Measurements from ENCODE around the gene KCTD16.
A peak's percentile ranks its signal among the peaks of the same experiment; 100 is the strongest.

KCTD16 gene

DNA sequence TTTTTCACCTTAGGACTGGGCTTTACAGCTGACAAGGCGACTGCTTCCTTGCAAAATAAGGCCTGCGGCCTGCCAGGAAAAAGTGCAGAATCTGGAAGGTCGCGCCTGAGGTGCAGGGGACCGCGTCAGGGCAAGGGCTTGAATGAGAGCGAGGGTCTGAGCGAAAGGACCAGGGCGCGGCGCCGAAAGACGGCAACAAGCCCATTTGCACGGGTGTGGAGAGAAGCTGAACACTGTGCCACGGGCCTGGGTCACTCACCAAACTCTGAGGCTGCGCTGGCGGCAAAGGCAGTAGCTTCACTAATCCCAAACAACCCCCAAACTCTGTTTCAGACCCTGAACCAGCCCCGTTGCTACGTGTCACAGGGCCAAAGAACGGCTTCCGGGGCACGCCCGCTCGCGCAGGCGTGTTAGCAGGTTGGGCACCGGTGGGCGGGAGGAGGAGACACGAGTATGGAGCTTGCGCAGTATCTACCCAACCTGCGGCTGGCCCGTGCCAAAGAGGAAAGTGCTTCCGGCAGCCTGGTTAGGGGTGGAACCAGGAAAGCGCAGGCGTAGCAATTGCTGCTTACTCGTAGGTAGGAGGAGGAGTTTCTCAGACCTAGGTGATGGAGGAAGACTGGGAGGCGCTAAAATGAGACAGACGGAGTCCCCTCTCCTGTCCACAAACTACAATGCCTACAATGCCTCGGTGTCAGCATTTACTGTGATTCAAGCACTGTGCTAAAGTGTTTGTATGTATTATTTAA lies at the start of gene KCTD16, which contains the start of gene YIPF5:
Gene KCTD16 (plus strand): TSS at position 598 of the 749 bp plus-strand sequence.
Gene YIPF5 (minus strand): TSS at position 384 of the 749 bp plus-strand sequence. CDS start 704 bp downstream, outside the sequence.
- H3K27ac ChIP-seq = peak within 1 kb of the TSS; percentile 79
- TF ChIP-seq, protein P1, sequence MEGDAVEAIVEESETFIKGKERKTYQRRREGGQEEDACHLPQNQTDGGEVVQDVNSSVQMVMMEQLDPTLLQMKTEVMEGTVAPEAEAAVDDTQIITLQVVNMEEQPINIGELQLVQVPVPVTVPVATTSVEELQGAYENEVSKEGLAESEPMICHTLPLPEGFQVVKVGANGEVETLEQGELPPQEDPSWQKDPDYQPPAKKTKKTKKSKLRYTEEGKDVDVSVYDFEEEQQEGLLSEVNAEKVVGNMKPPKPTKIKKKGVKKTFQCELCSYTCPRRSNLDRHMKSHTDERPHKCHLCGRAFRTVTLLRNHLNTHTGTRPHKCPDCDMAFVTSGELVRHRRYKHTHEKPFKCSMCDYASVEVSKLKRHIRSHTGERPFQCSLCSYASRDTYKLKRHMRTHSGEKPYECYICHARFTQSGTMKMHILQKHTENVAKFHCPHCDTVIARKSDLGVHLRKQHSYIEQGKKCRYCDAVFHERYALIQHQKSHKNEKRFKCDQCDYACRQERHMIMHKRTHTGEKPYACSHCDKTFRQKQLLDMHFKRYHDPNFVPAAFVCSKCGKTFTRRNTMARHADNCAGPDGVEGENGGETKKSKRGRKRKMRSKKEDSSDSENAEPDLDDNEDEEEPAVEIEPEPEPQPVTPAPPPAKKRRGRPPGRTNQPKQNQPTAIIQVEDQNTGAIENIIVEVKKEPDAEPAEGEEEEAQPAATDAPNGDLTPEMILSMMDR (IDR thresholded peaks at IDR 0.05; ENCODE audit: low read depth, low read length) = no peak
- H3K27me3 ChIP-seq (ENCODE audit: insufficient read depth, low read depth, severe bottlenecking) = no peaks in the 10 kb centered on the region
- H3K4me3 ChIP-seq (ENCODE audit: low read depth, low read length) = peak within 1 kb of the TSS; percentile 99
- H3K36me3 ChIP-seq = peaks cover 28% of the 10 kb centered on the region
- H3K9me3 ChIP-seq (ENCODE audit: severe bottlenecking) = no peaks in the 10 kb centered on the region
- peak; percentile 98 for DNase-seq

DNA sequence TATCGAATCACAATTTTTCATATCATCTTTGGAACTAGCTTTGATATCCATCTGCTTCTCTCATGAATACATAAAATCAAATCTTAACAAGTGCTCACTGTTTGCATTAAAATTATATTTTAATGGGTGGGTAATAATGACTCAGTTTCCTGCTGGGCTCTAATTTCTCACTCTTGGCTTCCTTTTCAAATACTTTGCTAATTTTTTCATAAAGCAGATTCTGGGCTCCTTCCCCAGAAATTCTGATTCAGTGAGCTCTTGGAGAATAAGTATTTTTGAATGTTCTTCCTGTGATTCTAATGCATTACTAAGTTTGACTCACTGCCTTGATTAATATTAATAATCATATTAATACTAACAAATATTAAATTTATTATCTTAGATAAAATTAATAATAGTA lies 49.1 kb upstream of the KCTD16 start:
- DNase-seq = no peak
- no peaks in the 10 kb centered on the region for H3K27me3 ChIP-seq (ENCODE audit: insufficient read depth, low read depth, severe bottlenecking)
- no peak overlapping the region for H3K27ac ChIP-seq
- no peaks in the 10 kb centered on the region for H3K36me3 ChIP-seq
- TF ChIP-seq, protein P1 (IDR thresholded peaks at IDR 0.05; ENCODE audit: low read depth, low read length) = no peak
- no peak overlapping the region for H3K4me3 ChIP-seq (ENCODE audit: low read depth, low read length)
- H3K9me3 ChIP-seq (ENCODE audit: severe bottlenecking) = no peaks in the 10 kb centered on the region

DNA sequence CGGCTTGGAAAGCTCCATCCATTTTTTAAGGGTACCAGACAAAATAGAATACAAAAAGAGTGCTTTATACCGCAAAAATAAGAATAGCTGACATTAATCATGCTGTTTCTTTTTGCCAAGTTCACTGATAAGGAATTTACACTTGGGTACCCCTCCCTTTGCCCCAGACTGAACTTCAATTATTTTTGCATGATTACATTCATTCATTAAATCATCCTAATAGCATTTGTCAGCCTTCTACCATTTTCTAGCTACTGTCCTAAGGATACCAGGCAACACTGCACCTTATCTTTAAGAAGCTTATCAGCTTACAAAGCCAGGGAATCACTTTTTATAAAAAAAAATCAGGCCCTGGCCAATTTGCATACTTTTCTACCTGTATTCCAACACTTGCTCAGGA lies 48.6 kb upstream of the KCTD16 start:
- Histone ChIP-seq H3K9me3 (ENCODE audit: severe bottlenecking) (no peaks in the 10 kb centered on the region), H3K27me3 (ENCODE audit: insufficient read depth, low read depth, severe bottlenecking) (no peaks in the 10 kb centered on the region), H3K36me3 (no peaks in the 10 kb centered on the region), H3K4me3 (ENCODE audit: low read depth, low read length) (peak overlapping the region; percentile 37), H3K27ac (peak overlapping the region; percentile 59)
- TF ChIP-seq, protein P1 (IDR thresholded peaks at IDR 0.05; ENCODE audit: low read depth, low read length) = no peak
- DNase-seq = no peak

DNA sequence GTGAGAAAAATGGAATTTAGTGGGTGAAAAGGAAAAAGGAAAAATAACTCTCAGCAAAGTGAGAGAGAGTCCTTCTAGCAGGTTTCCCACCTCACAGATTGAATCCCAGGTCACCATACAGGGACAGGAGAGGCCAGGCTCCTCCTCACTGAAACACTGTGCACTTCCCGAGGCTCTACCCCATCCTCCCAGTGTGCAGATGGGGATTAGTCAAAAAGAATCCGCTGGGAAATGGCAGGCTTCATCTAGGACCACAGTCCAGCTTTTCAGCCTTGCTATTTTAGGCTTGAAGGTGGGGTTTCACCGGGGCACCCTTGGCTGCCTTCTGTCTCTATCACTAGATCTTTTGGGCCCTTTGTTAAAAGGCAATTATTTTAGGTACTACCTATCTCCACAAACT lies 48.0 kb upstream of the KCTD16 start:
- peak overlapping the region; percentile 37 for H3K4me3 ChIP-seq (ENCODE audit: low read depth, low read length)
- peak; percentile 83 for DNase-seq
- peak overlapping the region; percentile 59 for H3K27ac ChIP-seq
- H3K9me3 ChIP-seq (ENCODE audit: severe bottlenecking) = no peaks in the 10 kb centered on the region
- TF ChIP-seq, protein P1 (IDR thresholded peaks at IDR 0.05; ENCODE audit: low read depth, low read length) = no peak
- no peaks in the 10 kb centered on the region for H3K27me3 ChIP-seq (ENCODE audit: insufficient read depth, low read depth, severe bottlenecking)
- H3K36me3 ChIP-seq = no peaks in the 10 kb centered on the region

DNA sequence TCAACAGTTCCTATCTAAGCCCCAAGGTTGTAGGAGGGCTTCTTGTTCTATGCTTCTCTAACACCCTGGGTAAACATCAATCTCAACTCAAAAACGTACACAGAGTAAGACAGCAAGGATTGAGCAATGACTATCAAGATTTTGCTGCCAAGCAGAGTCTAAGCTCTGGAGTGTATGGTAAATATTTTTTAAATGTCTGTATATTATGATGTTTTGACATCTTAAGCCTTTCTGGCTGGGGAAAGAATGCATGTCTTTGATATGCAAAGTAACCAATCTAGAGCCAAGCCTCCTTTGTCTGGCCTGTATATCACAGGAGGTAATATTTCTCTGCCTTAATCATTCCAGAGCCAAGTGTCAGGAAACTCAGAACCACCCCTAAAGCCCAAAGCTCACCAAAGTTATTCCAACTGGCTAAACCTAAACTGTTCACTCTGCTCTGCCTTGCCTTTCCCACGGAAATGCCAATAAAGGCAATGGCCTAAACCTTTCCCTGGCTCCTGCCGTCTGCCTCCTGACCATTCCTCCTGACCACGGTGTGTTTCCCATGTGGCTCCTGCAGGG lies 45.4 kb upstream of the KCTD16 start:
- H3K4me3 ChIP-seq (ENCODE audit: low read depth, low read length) = no peak overlapping the region
- no peaks in the 10 kb centered on the region for H3K27me3 ChIP-seq (ENCODE audit: insufficient read depth, low read depth, severe bottlenecking)
- TF ChIP-seq, protein P1 (IDR thresholded peaks at IDR 0.05; ENCODE audit: low read depth, low read length) = no peak
- no peak overlapping the region for H3K27ac ChIP-seq
- H3K9me3 ChIP-seq (ENCODE audit: severe bottlenecking) = no peaks in the 10 kb centered on the region
- no peak for DNase-seq
- H3K36me3 ChIP-seq = no peaks in the 10 kb centered on the region
